A549 (cell line): ENCODE measurements around the gene ENTREP3.

ENCODE experiments used
- RCOR1 ChIP-seq: fragments of 150-350 bp; IDR thresholded peaks from 2 replicates; pipeline ENCODE4 v1.6.1; 2014; ENCODE audit warnings: antibody characterized with exemption, low read length, low read depth
- TF ChIP-seq, protein P1 (sequence below): IDR thresholded peaks from 2 replicates; pipeline ENCODE4 v1.6.1; 2012
- TF ChIP-seq, protein P2 (sequence below): fragments of 200-600 bp; sonication (generic); IDR thresholded peaks from 2 replicates; pipeline ENCODE4 v1.6.1; 2016; ENCODE audit warnings: antibody characterized with exemption, mild to moderate bottlenecking, moderate library complexity

DNA sequence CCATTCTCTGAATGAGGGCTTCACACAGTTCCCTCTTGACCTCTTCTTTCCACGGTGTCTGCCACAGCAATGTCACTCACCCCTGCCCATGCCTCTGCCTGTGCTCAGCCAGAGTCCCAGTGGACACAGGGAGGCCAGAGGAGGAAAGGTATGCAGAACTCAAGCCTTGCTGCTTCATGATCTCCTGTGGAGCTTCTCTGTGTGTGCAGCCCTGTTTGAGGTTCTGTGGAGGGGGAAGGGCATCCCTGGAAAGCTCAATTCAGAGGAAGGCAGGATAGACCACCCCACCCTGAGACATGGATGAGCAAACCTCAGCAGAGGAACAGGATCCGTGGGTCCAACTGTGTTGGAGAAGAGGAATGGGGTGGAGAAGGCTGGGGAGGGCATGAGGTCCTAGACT lies 24.0 kb upstream of the ENTREP3 start:
- TF ChIP-seq, protein P1, sequence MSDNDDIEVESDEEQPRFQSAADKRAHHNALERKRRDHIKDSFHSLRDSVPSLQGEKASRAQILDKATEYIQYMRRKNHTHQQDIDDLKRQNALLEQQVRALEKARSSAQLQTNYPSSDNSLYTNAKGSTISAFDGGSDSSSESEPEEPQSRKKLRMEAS, result no peak
- TF ChIP-seq, protein P2, sequence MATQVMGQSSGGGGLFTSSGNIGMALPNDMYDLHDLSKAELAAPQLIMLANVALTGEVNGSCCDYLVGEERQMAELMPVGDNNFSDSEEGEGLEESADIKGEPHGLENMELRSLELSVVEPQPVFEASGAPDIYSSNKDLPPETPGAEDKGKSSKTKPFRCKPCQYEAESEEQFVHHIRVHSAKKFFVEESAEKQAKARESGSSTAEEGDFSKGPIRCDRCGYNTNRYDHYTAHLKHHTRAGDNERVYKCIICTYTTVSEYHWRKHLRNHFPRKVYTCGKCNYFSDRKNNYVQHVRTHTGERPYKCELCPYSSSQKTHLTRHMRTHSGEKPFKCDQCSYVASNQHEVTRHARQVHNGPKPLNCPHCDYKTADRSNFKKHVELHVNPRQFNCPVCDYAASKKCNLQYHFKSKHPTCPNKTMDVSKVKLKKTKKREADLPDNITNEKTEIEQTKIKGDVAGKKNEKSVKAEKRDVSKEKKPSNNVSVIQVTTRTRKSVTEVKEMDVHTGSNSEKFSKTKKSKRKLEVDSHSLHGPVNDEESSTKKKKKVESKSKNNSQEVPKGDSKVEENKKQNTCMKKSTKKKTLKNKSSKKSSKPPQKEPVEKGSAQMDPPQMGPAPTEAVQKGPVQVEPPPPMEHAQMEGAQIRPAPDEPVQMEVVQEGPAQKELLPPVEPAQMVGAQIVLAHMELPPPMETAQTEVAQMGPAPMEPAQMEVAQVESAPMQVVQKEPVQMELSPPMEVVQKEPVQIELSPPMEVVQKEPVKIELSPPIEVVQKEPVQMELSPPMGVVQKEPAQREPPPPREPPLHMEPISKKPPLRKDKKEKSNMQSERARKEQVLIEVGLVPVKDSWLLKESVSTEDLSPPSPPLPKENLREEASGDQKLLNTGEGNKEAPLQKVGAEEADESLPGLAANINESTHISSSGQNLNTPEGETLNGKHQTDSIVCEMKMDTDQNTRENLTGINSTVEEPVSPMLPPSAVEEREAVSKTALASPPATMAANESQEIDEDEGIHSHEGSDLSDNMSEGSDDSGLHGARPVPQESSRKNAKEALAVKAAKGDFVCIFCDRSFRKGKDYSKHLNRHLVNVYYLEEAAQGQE, result no peak
- TF ChIP-seq RCOR1, result no peak
